Measurements from ENCODE around the gene PDE10A. TPM values are rescaled to one million over a fixed set of nuclear protein-coding genes. Genes with fewer than 3 reads are reported as not detected.

Gene PDE10A
- total RNA-seq = under 0.01 and 4.8 TPM in 2 replicates

DNA sequence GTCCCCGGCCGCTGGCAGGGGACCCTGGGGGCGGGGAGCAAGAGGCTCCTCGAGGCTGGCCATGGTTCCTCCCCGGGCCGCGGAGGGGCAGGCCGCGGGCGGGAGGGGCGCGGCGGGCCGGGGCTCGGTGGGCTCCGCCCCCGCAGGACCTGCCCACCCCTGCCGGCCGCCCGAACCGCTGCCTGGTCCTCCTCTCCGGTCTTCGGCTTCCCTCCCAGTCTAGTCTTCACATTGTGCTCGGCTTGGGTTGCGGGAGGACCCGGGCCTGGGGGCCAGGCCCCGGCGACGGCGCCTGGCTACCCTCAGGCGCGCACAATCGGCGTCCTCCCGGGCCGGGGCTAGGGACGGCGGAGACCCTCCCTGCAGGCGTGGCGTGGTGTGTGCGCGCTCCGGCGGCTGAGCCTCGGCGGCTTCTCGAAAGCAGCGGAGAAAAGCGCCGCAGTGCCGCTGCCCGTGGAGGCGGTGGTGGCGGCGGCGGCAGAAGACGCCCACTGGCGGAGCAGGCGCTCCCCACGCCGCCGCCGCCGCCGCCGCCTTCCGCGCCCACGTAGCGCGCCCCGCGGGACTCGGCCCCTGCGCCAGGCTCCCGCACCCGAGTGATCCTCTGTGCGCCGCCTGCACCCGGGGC is at the start of gene PDE10A:
TSS of gene PDE10A (minus strand) at position 493 of the 628 bp plus-strand sequence. CDS start at position 63, 430 bp downstream.

DNA sequence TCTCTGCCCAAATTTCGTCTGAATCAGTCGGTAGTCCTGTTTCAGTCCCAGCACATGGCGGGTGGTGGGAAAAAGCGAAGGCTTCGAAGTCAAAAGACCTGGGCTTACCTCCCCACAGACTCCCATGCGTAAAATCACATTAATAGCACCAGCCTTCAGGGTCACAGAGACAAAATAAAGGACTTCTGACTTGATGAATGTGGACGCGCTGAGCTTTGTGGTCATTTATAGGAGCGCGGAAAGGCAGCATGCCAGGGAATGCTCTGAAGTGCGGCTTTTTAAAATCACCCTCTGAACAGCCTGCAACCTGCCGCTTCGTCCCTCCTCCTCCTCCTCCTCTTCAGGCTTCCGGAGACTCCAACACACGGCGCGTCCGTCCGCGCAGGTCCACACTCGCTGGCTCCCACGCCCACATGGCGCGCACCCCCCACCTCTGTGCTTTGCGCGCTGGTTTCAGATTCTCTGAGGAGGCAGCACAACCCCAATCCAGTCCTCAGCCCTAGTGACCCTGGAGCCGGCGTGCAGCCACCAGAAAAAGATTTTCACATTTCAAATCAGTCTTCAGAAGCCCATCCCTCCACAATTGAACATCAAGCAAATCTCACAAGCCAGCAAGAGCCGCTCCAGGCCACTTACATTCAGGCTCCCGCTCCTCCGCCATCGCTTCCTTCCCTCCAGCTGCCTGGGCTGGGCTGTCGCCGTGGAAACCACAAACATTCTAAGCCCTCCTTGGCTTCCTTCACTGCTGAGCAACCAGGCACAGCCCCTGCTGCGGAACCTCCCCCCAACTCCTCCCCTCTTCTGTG is 353.9 kb downstream of the PDE10A start, which contains the start of gene C6orf118:
TSS of gene C6orf118 (minus strand) at position 680 of the 806 bp plus-strand sequence. CDS start at position 661, 19 bp downstream.

Data from tracheal epithelial cell (primary cell).